Thyroid gland (tissue), 4 donors: ENCODE data around the gene SNRPA1.

Experiments used
- CTCF ChIP-seq, 6 experiments: fragments of 200-600 bp in 3 of 6; fragments of 450-650 bp in 3 of 6; sonication (generic) in 3 of 6; IDR thresholded peaks; one replicate each; pipeline ENCODE4 v1.5.1; 2016 to 2019; ENCODE audit warnings: antibody characterized with exemption in 6 of 6, mild to moderate bottlenecking in 2 of 6, inconsistent platforms in 1 of 6, moderate library complexity in 1 of 6
- POLR2A ChIP-seq, 2 donors: fragments of 450-650 bp; IDR thresholded peaks; one replicate each; pipeline ENCODE4 v1.6.1; 2017; ENCODE audit warnings: antibody characterized with exemption in 2 of 2, mild to moderate bottlenecking in 2 of 2, moderate library complexity in 1 of 2

- TF ChIP-seq CTCF (IDR thresholded peaks at IDR 0.05) (no peak), POLR2A (IDR thresholded peaks at IDR 0.05) (no peak)
These were observed 28.3 kb downstream of the SNRPA1 start for GRCh38 chr15:101266787-101267186.
